SK-N-SH (cell line): Measurements from ENCODE around the gene QSOX2. TPM values are rescaled to one million over a fixed set of nuclear protein-coding genes. Genes with fewer than 3 reads are reported as not detected.

ENCODE experiments used
- CTCF ChIA-PET: fragments of 300-600, 350-600 bp; formaldehyde crosslinking; extraction: SDS; loops from one replicate; lab custom pipeline; 2021; lab: Yijun Ruan, JAX
- POLR2A ChIA-PET: fragments of 350-600 bp; sonication (Branson Sonifier 250); formaldehyde crosslinking; extraction: SDS; loops from one replicate; lab custom pipeline; 2020; ENCODE audit warnings: antibody characterized with exemption, inconsistent platforms; lab: Yijun Ruan, JAX
- DNase-seq: peaks from one replicate; pipeline ENCODE4 v3.0.0; 2012
- H2AFZ ChIP-seq: fragments of 200-600 bp; sonication (generic); 2 replicates; pipeline ENCODE4 v1.8.1; 2016; ENCODE audit warnings: antibody characterized with exemption, mild to moderate bottlenecking, low read depth
- H3F3A ChIP-seq: fragments of 200-600 bp; sonication (generic); replicated peaks from 2 replicates; pipeline ENCODE3; 2016; ENCODE audit warnings: antibody characterized with exemption, mild to moderate bottlenecking; ENCODE audit not compliant: insufficient read depth
- H3K27ac ChIP-seq, 2 experiments: fragments of 200-500 bp in 1 of 2; fragments of 200-600 bp in 1 of 2; sonication (Bioruptor generic) in 1 of 2; sonication (generic), shearing (Covaris generic) in 1 of 2; 2 replicates each; pipeline versions ENCODE4 v1.5.1 to v1.6.1; 2014 to 2016; ENCODE audit warnings: low read depth in 2 of 2, inconsistent platforms in 1 of 2, low read length in 1 of 2, mild to moderate bottlenecking in 1 of 2, mixed read lengths in 1 of 2
- H3K27me3 ChIP-seq: fragments of 200-600 bp; sonication (generic), shearing (Covaris generic); 2 replicates; pipeline ENCODE4 v1.6.1; 2016; ENCODE audit warnings: mixed run types; ENCODE audit not compliant: insufficient read depth
- H3K36me3 ChIP-seq, 2 experiments: fragments of 200-500 bp in 1 of 2; fragments of 200-600 bp in 1 of 2; sonication (Bioruptor generic) in 1 of 2; sonication (generic) in 1 of 2; replicated peaks in 1 of 2; 2 replicates each; pipeline versions ENCODE3 to v1.5.1; 2014 to 2016; ENCODE audit warnings: low read length in 1 of 2, mild to moderate bottlenecking in 1 of 2; ENCODE audit not compliant: insufficient read depth in 2 of 2, control insufficient read depth in 1 of 2
- H3K4me1 ChIP-seq, 2 experiments: fragments of 200-500 bp in 1 of 2; fragments of 200-600 bp in 1 of 2; sonication (Bioruptor generic) in 1 of 2; sonication (generic), shearing (Covaris generic) in 1 of 2; 2 replicates each; pipeline versions ENCODE4 v1.5.1 to v1.6.1; 2014 to 2016; ENCODE audit warnings: low read depth in 1 of 2, low read length in 1 of 2, mixed run types in 1 of 2; ENCODE audit not compliant: insufficient read depth in 2 of 2, control insufficient read depth in 1 of 2
- H3K4me2 ChIP-seq: fragments of 200-600 bp; sonication (generic), shearing (Covaris generic); 2 replicates; pipeline ENCODE4 v1.6.1; 2017; ENCODE audit warnings: mixed run types
- H3K4me3 ChIP-seq, 2 experiments: fragments of 200-500 bp in 1 of 2; fragments of 200-600 bp in 1 of 2; sonication (Bioruptor generic) in 1 of 2; sonication (generic), shearing (Covaris generic) in 1 of 2; 2 replicates each; pipeline versions ENCODE4 v1.5.1 to v1.8.1; 2014 to 2016; ENCODE audit warnings: low read depth in 2 of 2, inconsistent platforms in 1 of 2, low read length in 1 of 2, mild to moderate bottlenecking in 1 of 2, mixed read lengths in 1 of 2, moderate library complexity in 1 of 2
- H3K79me2 ChIP-seq: fragments of 200-600 bp; sonication (generic); 2 replicates; pipeline ENCODE4 v1.8.1; 2017; ENCODE audit warnings: mild to moderate bottlenecking; ENCODE audit not compliant: insufficient read depth
- H3K9ac ChIP-seq: fragments of 200-600 bp; sonication (generic); 2 replicates; pipeline ENCODE4 v1.6.1; 2017; ENCODE audit warnings: mixed run types
- H3K9me2 ChIP-seq: fragments of 200-600 bp; sonication (generic); 2 replicates; pipeline ENCODE4 v1.6.1; 2017; ENCODE audit warnings: mixed run types
- H3K9me3 ChIP-seq: fragments of 200-600 bp; sonication (generic); 2 replicates; pipeline ENCODE4 v1.6.1; 2017; ENCODE audit warnings: mixed run types, mild to moderate bottlenecking, moderate library complexity
- H4K20me1 ChIP-seq: fragments of 200-600 bp; sonication (generic); 2 replicates; pipeline ENCODE4 v1.6.1; 2017; ENCODE audit warnings: mild to moderate bottlenecking, mixed run types; ENCODE audit not compliant: insufficient read depth
- EP300 ChIP-seq, 2 experiments: IDR thresholded peaks; 2 replicates each; pipeline versions ENCODE4 v1.4.0 to v1.6.1; 2012; ENCODE audit warnings: borderline replicate concordance in 1 of 2, low read depth in 1 of 2, low read length in 1 of 2
- FOSL2 ChIP-seq: IDR thresholded peaks from 2 replicates; pipeline ENCODE4 v1.4.0; 2012; ENCODE audit warnings: low read depth, mild to moderate bottlenecking, moderate library complexity, borderline replicate concordance
- FOXJ3 ChIP-seq: sonication (generic); formaldehyde crosslinking; IDR thresholded peaks from 2 replicates; pipeline ENCODE4 v1.5.1; 2020; ENCODE audit warnings: mild to moderate bottlenecking, missing genetic modification reagents
- GATA2 ChIP-seq: sonication (generic); formaldehyde crosslinking; IDR thresholded peaks from 2 replicates; pipeline ENCODE4 v1.5.0; 2020; ENCODE audit warnings: mild to moderate bottlenecking, missing genetic modification reagents
- NFIC ChIP-seq: IDR thresholded peaks from 2 replicates; pipeline ENCODE4 v1.4.0; 2012; ENCODE audit warnings: borderline replicate concordance
- RXRA ChIP-seq: IDR thresholded peaks from 2 replicates; pipeline ENCODE4 v1.4.0; 2012; ENCODE audit warnings: low read depth, mild to moderate bottlenecking, borderline replicate concordance
- SIN3A ChIP-seq: IDR thresholded peaks from 2 replicates; pipeline ENCODE4 v1.6.1; 2012; ENCODE audit warnings: low read depth, mild to moderate bottlenecking, low read length, moderate library complexity, borderline replicate concordance
- SMC3 ChIP-seq: IDR thresholded peaks from 2 replicates; pipeline ENCODE4 v1.6.1; 2012; ENCODE audit warnings: low read depth, low read length, improper control_type of control experiment
- TEAD4 ChIP-seq: IDR thresholded peaks from 2 replicates; pipeline ENCODE4 v1.4.0; 2012; ENCODE audit warnings: mild to moderate bottlenecking, borderline replicate concordance; ENCODE audit not compliant: insufficient read depth
- WGBS: methylation state at CpG from one replicate; pipeline ENCODE4 v1.1.6; 2017; ENCODE audit warnings: low lambda C conversion rate; 5-methylcytosine and 5-hydroxymethylcytosine counted together
- polyA plus RNA-seq, 3 experiments: library from polyadenylated mRNA; depleted of rRNA; stranded (reverse); fragments of >200 nt; gene quantifications; 2 replicates each; pipeline ENCODE4 v1.2.3, GENCODE V29; 2012

Gene QSOX2
- polyA plus RNA-seq, 1 of the 3 experiments (the other 2 are of a cell fraction): 26.6 TPM

GRCh38 chr9:136273921-136274785 lies 28.5 kb upstream of the QSOX2 start:
- no peaks in the 10 kb centered on the region for H3F3A ChIP-seq
- H3K27ac ChIP-seq: no peak overlapping the region
- no peak overlapping the region for H3K4me3 ChIP-seq
- no peaks in the 10 kb centered on the region for H3K9me2 ChIP-seq
- ChIA-PET CTCF (interaction anchor here (0.9 to 2.4 kb wide), 4 partner anchors 10 to 104 kb away, joined by 3 to 9 read pairs (median 4); no protein-coding TSS in a partner anchor), POLR2A (no interaction called here)
- no peaks in the 10 kb centered on the region for H4K20me1 ChIP-seq
- H3K9ac ChIP-seq: no peak overlapping the region
- H3K27me3 ChIP-seq: peaks cover 44% of the 10 kb centered on the region
- H3K4me1 ChIP-seq: no peaks in the 10 kb centered on the region
- DNase-seq: no peak
- 61% methylated on average over 11 of the region's 28 CpGs for WGBS
- no peak overlapping the region for H3K4me2 ChIP-seq
- H2AFZ ChIP-seq: no peak overlapping the region
- H3K9me3 ChIP-seq: no peaks in the 10 kb centered on the region
- H3K79me2 ChIP-seq: no peaks in the 10 kb centered on the region
- TF ChIP-seq RXRA (no peak), SMC3 (no peak), TEAD4 (no peak), GATA2 (CRISPR knock-in tag) (no peak)
- no peaks in the 10 kb centered on the region for H3K36me3 ChIP-seq

- no peak for DNase-seq
- Histone ChIP-seq H3K4me3 (no peak overlapping the region), H3K36me3 (no peaks in the 10 kb centered on the region), H3K79me2 (no peaks in the 10 kb centered on the region), H2AFZ (no peak overlapping the region), H3K27me3 (peaks cover 43% of the 10 kb centered on the region), H3K9ac (no peak overlapping the region), H3F3A (no peaks in the 10 kb centered on the region), H3K27ac (no peak overlapping the region), H3K9me3 (no peaks in the 10 kb centered on the region), H3K9me2 (no peaks in the 10 kb centered on the region), H4K20me1 (no peaks in the 10 kb centered on the region), H3K4me2 (no peak overlapping the region), H3K4me1 (peaks cover 0 to 5% of the 10 kb centered on the region in 2 experiments; a peak in 1 of 4 replicates)
- TF ChIP-seq FOSL2 (no peak), SMC3 (no peak), SIN3A (no peak), EP300 (IDR thresholded peaks at IDR 0.05; ENCODE audit: borderline replicate concordance in 1 of 2, low read depth in 1 of 2, low read length in 1 of 2) (no peak), NFIC (no peak), FOXJ3 (CRISPR knock-in tag) (no peak), GATA2 (CRISPR knock-in tag) (no peak)
- ChIA-PET POLR2A (no interaction called here), CTCF (interaction anchor here (0.9 to 1.4 kb wide), 3 partner anchors 11 to 104 kb away, joined by 3 to 5 read pairs (median 3); no protein-coding TSS in a partner anchor)
- WGBS: 71% methylated on average over 13 of the region's 14 CpGs
Measured at GRCh38 chr9:136273244-136273865, 27.7 kb upstream of the QSOX2 start.
